ENCODE measurements around the gene KCNJ6. TPM values are rescaled to one million over a fixed set of nuclear protein-coding genes. Genes with fewer than 3 reads are reported as not detected.

KCNJ6 gene
- total and polyA plus RNA-seq, 2 of the 8 experiments (the other 6 are each of a cell fraction or from before 2014, with no cell fraction given): 0.51 to 1.2 TPM

DNA sequence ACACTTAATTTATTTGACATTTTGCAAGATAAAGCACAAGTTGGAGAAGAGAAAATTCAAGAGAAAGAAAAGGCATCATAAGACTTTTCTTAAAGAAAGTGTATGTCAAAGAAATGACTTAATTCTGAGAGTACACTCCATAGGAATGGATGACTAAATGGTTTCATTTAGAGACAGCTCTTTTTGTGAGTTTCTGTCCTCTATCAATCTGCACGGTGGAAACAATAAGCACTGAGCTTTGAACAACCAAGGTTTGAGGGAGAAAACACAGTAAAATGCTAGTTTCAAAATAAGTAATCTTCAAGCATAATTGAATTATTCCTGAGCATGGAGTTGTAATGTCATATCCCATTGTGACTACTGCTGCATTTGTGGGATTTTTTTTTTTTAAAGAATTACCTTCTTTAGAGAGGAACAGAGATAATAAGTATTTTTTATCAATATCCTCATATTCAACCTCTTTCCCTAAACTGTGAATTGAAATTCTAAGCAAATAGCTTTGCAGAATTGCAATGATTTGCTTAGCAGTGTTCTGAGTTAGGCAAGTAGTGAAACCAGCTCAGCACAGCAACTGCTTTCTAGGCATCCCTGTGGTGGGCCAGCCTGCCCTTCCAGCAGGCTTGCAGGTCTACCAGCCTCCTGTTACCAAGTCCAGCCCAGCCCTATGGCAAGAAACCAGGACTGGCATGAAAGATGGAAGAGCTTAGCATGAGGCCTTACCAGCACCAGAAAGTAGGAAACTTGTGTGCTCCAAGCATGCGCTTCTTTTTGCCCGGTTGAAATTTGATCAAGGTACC lies 38.2 kb downstream of the KCNJ6 start (continued):
- TF ChIP-seq CHD7 (IDR thresholded peaks at IDR 0.05; ENCODE audit: insufficient replicate concordance, low read length) (no peak), USF2 (IDR thresholded peaks at IDR 0.05; ENCODE audit: low read length) (no peak), RNF2 (IDR thresholded peaks at IDR 0.05; ENCODE audit: borderline replicate concordance, low read depth, low read length, missing control alignments, poor library complexity, severe bottlenecking) (no peak), KDM1A (IDR thresholded peaks at IDR 0.05; ENCODE audit: borderline replicate concordance, low read length) (no peak), POLR2A (IDR thresholded peaks at IDR 0.05; ENCODE audit: control extremely low read depth in 1 of 2, low read depth in 2 of 2, low read length in 2 of 2) (no peak), RAD21 (IDR thresholded peaks at IDR 0.05 in 1 of 2, conservative IDR thresholded peaks at IDR 0.05 in 1 of 2; ENCODE audit: low read depth in 2 of 2, low read length in 2 of 2) (no peak), TBP (IDR thresholded peaks at IDR 0.05; ENCODE audit: low read depth, low read length) (no peak), CREB1 (IDR thresholded peaks at IDR 0.05) (no peak)
